Activated CD8-positive, alpha-beta memory T cell treated with anti-CD3 and anti-CD28 coated beads for 36 hours (primary cell): ENCODE results near the gene ARIH1. TPM values are rescaled to one million over a fixed set of nuclear protein-coding genes. Genes with fewer than 3 reads are reported as not detected.
"Not testable (repeated sequence)": the region's sequence is repeated elsewhere in the genome, so short reads cannot be mapped to it uniquely, and the experiment has no call there.

Experiments used
- CTCF ChIA-PET: fragments of 350-600 bp; sonication (Branson Sonifier 250); formaldehyde crosslinking; loops from one replicate; lab custom pipeline; 2021; ENCODE audit warnings: antibody characterized with exemption; lab: Charles Lee
- POLR2A ChIA-PET: fragments of 350-600 bp; sonication (Branson Sonifier 250); formaldehyde crosslinking; loops from one replicate; lab custom pipeline; 2021; ENCODE audit warnings: antibody characterized with exemption; lab: Charles Lee
- total RNA-seq, 2 experiments: library from RNA; stranded (reverse); gene quantifications; one replicate each; pipeline ENCODE4 v1.2.3, GENCODE V29; 2021

ARIH1 gene
- total RNA-seq, 2 experiments from 2014 or later: 146 to 155 TPM

GRCh38 chr15:72579814-72580213 is 105.7 kb downstream of the ARIH1 start:
- CTCF ChIA-PET: no interaction called here
- POLR2A ChIA-PET: no interaction called here

- CTCF ChIA-PET: interaction anchor here (0.6 to 1.0 kb wide), 2 partner anchors 16 to 262 kb away, joined by 3 to 4 read pairs; no protein-coding TSS in a partner anchor
- POLR2A ChIA-PET: no interaction called here
These were observed 109.9 kb downstream of the ARIH1 start for GRCh38 chr15:72584006-72584405.

GRCh38 chr15:72585025-72585424 is 110.9 kb downstream of the ARIH1 start:
- POLR2A ChIA-PET: no interaction called here
- CTCF ChIA-PET: interaction anchor here (1.0 kb wide), 1 partner anchor 15 kb away, joined by 3 read pairs; no protein-coding TSS in a partner anchor

GRCh38 chr15:72585476-72586058 is 111.4 kb downstream of the ARIH1 start:
- ChIA-PET CTCF (no interaction called here), POLR2A (no interaction called here)

GRCh38 chr15:72588096-72588495 is 114.0 kb downstream of the ARIH1 start:
- CTCF ChIA-PET: no interaction called here
- POLR2A ChIA-PET: no interaction called here

GRCh38 chr15:72590427-72590826 is 116.3 kb downstream of the ARIH1 start:
- POLR2A ChIA-PET: no interaction called here

GRCh38 chr15:72591361-72591760 is 117.2 kb downstream of the ARIH1 start:
- ChIA-PET POLR2A (no interaction called here), CTCF (interaction anchor here (0.7 to 1.2 kb wide), 2 partner anchors 10 to 60 kb away, joined by 3 to 4 read pairs; no protein-coding TSS in a partner anchor)

More at GRCh38 chr15:72590427-72590826, 116.3 kb downstream of the ARIH1 start:
- CTCF ChIA-PET: interaction anchor here (1.2 to 1.8 kb wide), 2 partner anchors 9 kb away, joined by 3 to 6 read pairs; no protein-coding TSS in a partner anchor

GRCh38 chr15:72592097-72592496 is 118.0 kb downstream of the ARIH1 start:
- POLR2A ChIA-PET: no interaction called here
- CTCF ChIA-PET: no interaction called here

- ChIA-PET CTCF (no interaction called here), POLR2A (no interaction called here)
These were observed 118.5 kb downstream of the ARIH1 start for GRCh38 chr15:72592676-72593075.

- ChIA-PET POLR2A (no interaction called here), CTCF (no interaction called here)
These were observed 119.7 kb downstream of the ARIH1 start for GRCh38 chr15:72593838-72594237.

GRCh38 chr15:72599855-72600464 is 125.8 kb downstream of the ARIH1 start:
- CTCF ChIA-PET: interaction anchor here (0.7 to 1.8 kb wide), 7 partner anchors 11 to 669 kb away, joined by 3 to 6 read pairs (median 3); partner anchors contain the start of genes BBS4 and HIGD2B
- POLR2A ChIA-PET: no interaction called here

- ChIA-PET CTCF (no interaction called here), POLR2A (no interaction called here)
These were observed 130.7 kb downstream of the ARIH1 start for GRCh38 chr15:72604794-72605193.

GRCh38 chr15:72608084-72608483 is 134.0 kb downstream of the ARIH1 start:
- CTCF ChIA-PET, POLR2A ChIA-PET: not testable (repeated sequence)

GRCh38 chr15:72609862-72610261 is 135.7 kb downstream of the ARIH1 start:
- CTCF ChIA-PET: interaction anchor here (1.0 kb wide), 1 partner anchor 61 kb away, joined by 3 read pairs; no protein-coding TSS in a partner anchor
- POLR2A ChIA-PET: no interaction called here

- CTCF ChIA-PET, POLR2A ChIA-PET: not testable (repeated sequence)
These were observed 138.2 kb downstream of the ARIH1 start for GRCh38 chr15:72612324-72612723.

- ChIA-PET POLR2A (no interaction called here), CTCF (no interaction called here)
These were observed 140.8 kb downstream of the ARIH1 start for GRCh38 chr15:72614810-72615532.

- POLR2A ChIA-PET, CTCF ChIA-PET: not testable (repeated sequence)
These were observed 141.6 kb downstream of the ARIH1 start for GRCh38 chr15:72615533-72616233.

- ChIA-PET CTCF (interaction anchor here (0.6 kb wide), 1 partner anchor 106 kb away, joined by 3 read pairs; no protein-coding TSS in a partner anchor), POLR2A (no interaction called here)
These were observed 142.5 kb downstream of the ARIH1 start for GRCh38 chr15:72616491-72617210.

- POLR2A ChIA-PET, CTCF ChIA-PET: not testable (repeated sequence)
These were observed 149.7 kb downstream of the ARIH1 start for GRCh38 chr15:72623854-72624253.
